GM12878 (cell line): ENCODE results near the gene SLC2A9. TPM values are rescaled to one million over a fixed set of nuclear protein-coding genes. Genes with fewer than 3 reads are reported as not detected.

Experiments
- ATAC-seq: fragments of 200-7000 bp; cut with Tn5 transposase; 3 replicates; pipeline ENCODE4 v1.9.1; 2020; ENCODE audit warnings: mild to moderate bottlenecking, moderate library complexity
- BruUV-seq: library from RNA; stranded (reverse); fragments of 400-500 nt; replicated peaks from 2 replicates; lab custom pipeline; 2021; lab: Mats Ljungman, UMichigan
- CTCF ChIA-PET: fragments of 300-600 bp; sonication (Branson Sonifier 250); formaldehyde crosslinking; extraction: SDS; loops from one replicate; lab custom pipeline; 2021; ENCODE audit warnings: inconsistent platforms; lab: Yijun Ruan, JAX
- POLR2A ChIA-PET: fragments of 350-600 bp; formaldehyde crosslinking; extraction: SDS; loops from one replicate; lab custom pipeline; 2021; ENCODE audit warnings: inconsistent platforms; lab: Charles Lee
- RAD21 ChIA-PET: fragments of 300-600 bp; sonication (Branson Sonifier 250); formaldehyde crosslinking; loops from one replicate; lab custom pipeline; 2023; ENCODE audit warnings: antibody characterized with exemption; ENCODE audit not compliant: unreplicated experiment; lab: Charles Lee
- SMC1A ChIA-PET: fragments of 300-600 bp; sonication (Branson Sonifier 250); formaldehyde crosslinking; loops from one replicate; lab custom pipeline; 2023; ENCODE audit not compliant: unreplicated experiment, uncharacterized antibody; lab: Charles Lee
- DNase-seq: peaks from one replicate; pipeline ENCODE4 v3.0.0-alpha.2; 2011; ENCODE audit warnings: low read depth, low spot score
- FAIRE-seq: peaks from 3 replicates; lab custom pipeline; 2011; peaks lifted over from hg19 to GRCh38; lab: Jason Lieb, UNC
- H2AFZ ChIP-seq: 2 replicates; pipeline ENCODE4 v1.6.0; 2011; ENCODE audit warnings: low read depth, low read length, control low read depth; ENCODE audit not compliant: control insufficient read depth
- H3K27ac ChIP-seq: 2 replicates; pipeline ENCODE4 v1.5.1; 2011; ENCODE audit warnings: control low read depth; ENCODE audit not compliant: control insufficient read depth, insufficient read depth
- H3K27me3 ChIP-seq, 2 experiments: replicated peaks in 1 of 2; 2 replicates each; pipeline versions ENCODE4 v1.6.0 to v1.6.1; 2011; ENCODE audit warnings: low read length in 1 of 2; ENCODE audit not compliant: control insufficient read depth in 2 of 2, insufficient read depth in 2 of 2
- H3K36me3 ChIP-seq, 2 experiments: 2 replicates each; pipeline ENCODE4 v1.5.1; 2011; ENCODE audit warnings: low read length in 1 of 2; ENCODE audit not compliant: control insufficient read depth in 2 of 2, insufficient read depth in 2 of 2
- H3K4me1 ChIP-seq: 2 replicates; pipeline ENCODE4 v1.6.1; 2011; ENCODE audit warnings: mild to moderate bottlenecking, low read length, moderate library complexity, mixed read lengths; ENCODE audit not compliant: control insufficient read depth, insufficient read depth
- H3K4me2 ChIP-seq: 2 replicates; pipeline ENCODE4 v1.6.0; 2011; ENCODE audit warnings: control low read depth; ENCODE audit not compliant: control insufficient read depth, insufficient read depth
- H3K4me3 ChIP-seq: fragments of 200-600 bp; sonication (generic); 2 replicates; pipeline ENCODE4 v1.5.1; 2016
- H3K79me2 ChIP-seq: 2 replicates; pipeline ENCODE4 v1.6.0; 2011; ENCODE audit warnings: low read length; ENCODE audit not compliant: control insufficient read depth, insufficient read depth
- H3K9ac ChIP-seq: 2 replicates; pipeline ENCODE4 v1.8.0; 2011; ENCODE audit warnings: low read length, control low read depth, mixed read lengths; ENCODE audit not compliant: control insufficient read depth, insufficient read depth
- H3K9me3 ChIP-seq: replicated peaks from 3 replicates; pipeline ENCODE4 v1.5.1; 2011; ENCODE audit warnings: mild to moderate bottlenecking, low read length; ENCODE audit not compliant: control insufficient read depth, insufficient read depth
- H4K20me1 ChIP-seq: 2 replicates; pipeline ENCODE4 v1.6.0; 2011; ENCODE audit not compliant: control insufficient read depth, insufficient read depth
- CHD1 ChIP-seq: IDR thresholded peaks from 2 replicates; pipeline ENCODE4 v1.6.1; 2012; ENCODE audit warnings: low read depth, low read length, improper control_type of control experiment
- MXI1 ChIP-seq: fragments of 150-350 bp; IDR thresholded peaks from 2 replicates; pipeline ENCODE4 v1.6.1; 2011; ENCODE audit warnings: low read depth, mild to moderate bottlenecking, inconsistent platforms, low read length, improper control_type of control experiment
- NFYA ChIP-seq: IDR thresholded peaks from 2 replicates; pipeline ENCODE4 v1.6.1; 2011; ENCODE audit warnings: low read depth, mild to moderate bottlenecking, low read length, improper control_type of control experiment, borderline replicate concordance
- NFYB ChIP-seq: IDR thresholded peaks from 2 replicates; pipeline ENCODE4 v1.6.1; 2011; ENCODE audit warnings: low read depth, mild to moderate bottlenecking, low read length, improper control_type of control experiment, moderate library complexity; ENCODE audit not compliant: insufficient read depth
- RAD21 ChIP-seq: IDR thresholded peaks from 2 replicates; pipeline ENCODE4 v1.6.1; 2011; ENCODE audit warnings: mild to moderate bottlenecking, low read depth, low read length, moderate library complexity; ENCODE audit not compliant: insufficient read depth
- SMARCA5 ChIP-seq: fragments of 450-650 bp; IDR thresholded peaks from 2 replicates; pipeline ENCODE4 v1.6.1; 2017; ENCODE audit warnings: mild to moderate bottlenecking
- ZNF24 ChIP-seq: fragments of 450-650 bp; IDR thresholded peaks from 2 replicates; pipeline ENCODE4 v1.6.1; 2017; ENCODE audit warnings: antibody characterized with exemption, mild to moderate bottlenecking
- WGBS: methylation state at CpG from one replicate; pipeline ENCODE4 v1.1.6; 2016; ENCODE audit warnings: low lambda C conversion rate; ENCODE audit not compliant: insufficient replicate concordance, insufficient coverage; ENCODE audit errors: missing lambda C conversion rate; 5-methylcytosine and 5-hydroxymethylcytosine counted together
- in situ Hi-C: fragments of 300-500 bp; cut with MboI; formaldehyde crosslinking; loops from 9 replicates; pipeline ENCODE4 v1.14.3; 2018; ENCODE audit warnings: mixed read lengths
- intact Hi-C: fragments of 100-400 bp; cut with micrococcal nuclease; formaldehyde crosslinking; loops from one replicate; pipeline ENCODE4 v1.14.2; 2022; ENCODE audit not compliant: unreplicated experiment
- polyA plus RNA-seq, 11 experiments: library from polyadenylated mRNA; depleted of rRNA in 4 of 11; unstranded in 6 of 11; stranded (reverse) in 5 of 11; fragments of >200 nt; fragmentation: Nextera tagmentation in 4 of 11; fragmentation: Illumina TruSeq in 1 of 11; extraction: Ambion mirVana in 4 of 11; extraction: Trizol in 1 of 11; gene quantifications; 1 replicate in 1 of 11; 2 replicates in 10 of 11; pipeline versions ENCODE4 v1.2.1 to v1.2.3, GENCODE V29; 2011 to 2016; ENCODE audit warnings: inconsistent platforms in 2 of 11, missing spikeins in 2 of 11, low read depth in 1 of 11
- total RNA-seq, 4 experiments: library from RNA; depleted of rRNA in 3 of 4; stranded (reverse); fragments of >200 nt in 3 of 4; fragmentation: Illumina TruSeq in 1 of 4; extraction: Trizol in 1 of 4; gene quantifications; 2 replicates each; pipeline versions ENCODE4 v1.2.1 to v1.2.3, GENCODE V29; 2013 to 2021
- TF ChIP-seq, protein P1 (sequence below): IDR thresholded peaks from 2 replicates; pipeline ENCODE4 v1.6.1; 2012; ENCODE audit warnings: improper control_type of control experiment, low read depth, low read length; ENCODE audit not compliant: insufficient replicate concordance

SLC2A9 gene
- total and polyA plus RNA-seq, 10 of the 15 experiments (the other 5 are each of a cell fraction or from before 2014, with no cell fraction given), result 0.28 to 2.8 (median 1.2) TPM

DNA sequence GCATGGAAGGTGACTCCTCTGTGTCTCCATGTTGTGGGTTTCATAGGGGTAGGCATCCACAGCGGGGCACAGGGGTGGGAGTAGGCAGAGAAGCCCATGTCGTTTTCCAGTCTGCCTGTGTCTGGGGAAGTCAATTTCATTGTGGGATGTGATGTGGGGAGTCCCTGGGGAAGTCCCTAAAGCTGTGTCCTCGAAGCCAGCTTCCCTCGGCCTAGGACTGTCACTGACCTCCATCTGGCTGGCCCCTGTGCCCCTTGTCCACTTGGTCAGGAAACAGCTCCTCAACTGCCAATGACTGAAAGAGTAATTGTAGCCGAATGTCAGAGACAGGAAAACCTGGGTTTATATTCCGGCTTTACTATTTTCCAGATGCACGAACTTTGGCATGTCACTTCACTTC is 130.2 kb downstream of the SLC2A9 start:
- FAIRE-seq (no peak), ATAC-seq (peak; percentile 29; the same call in 2 of the 3 replicates), DNase-seq (no peak)
- H3K36me3 ChIP-seq, result no peaks in the 10 kb centered on the region
- H3K27ac ChIP-seq, result no peak overlapping the region
- POLR2A ChIA-PET, result no interaction called here
- no peaks in the 10 kb centered on the region for H3K27me3 ChIP-seq
- RAD21 ChIA-PET, result interaction anchor here (0.7 kb wide), 1 partner anchor 124 kb away, joined by 3 read pairs; no protein-coding TSS in a partner anchor
- H3K9ac ChIP-seq, result no peak overlapping the region
- no peaks in the 10 kb centered on the region for H3K9me3 ChIP-seq
- no TSS peak for BruUV-seq
- in situ Hi-C loops, result no loop called here
- no peak overlapping the region for H3K4me2 ChIP-seq
- no peak overlapping the region for H3K4me3 ChIP-seq
- TF ChIP-seq, protein P1, sequence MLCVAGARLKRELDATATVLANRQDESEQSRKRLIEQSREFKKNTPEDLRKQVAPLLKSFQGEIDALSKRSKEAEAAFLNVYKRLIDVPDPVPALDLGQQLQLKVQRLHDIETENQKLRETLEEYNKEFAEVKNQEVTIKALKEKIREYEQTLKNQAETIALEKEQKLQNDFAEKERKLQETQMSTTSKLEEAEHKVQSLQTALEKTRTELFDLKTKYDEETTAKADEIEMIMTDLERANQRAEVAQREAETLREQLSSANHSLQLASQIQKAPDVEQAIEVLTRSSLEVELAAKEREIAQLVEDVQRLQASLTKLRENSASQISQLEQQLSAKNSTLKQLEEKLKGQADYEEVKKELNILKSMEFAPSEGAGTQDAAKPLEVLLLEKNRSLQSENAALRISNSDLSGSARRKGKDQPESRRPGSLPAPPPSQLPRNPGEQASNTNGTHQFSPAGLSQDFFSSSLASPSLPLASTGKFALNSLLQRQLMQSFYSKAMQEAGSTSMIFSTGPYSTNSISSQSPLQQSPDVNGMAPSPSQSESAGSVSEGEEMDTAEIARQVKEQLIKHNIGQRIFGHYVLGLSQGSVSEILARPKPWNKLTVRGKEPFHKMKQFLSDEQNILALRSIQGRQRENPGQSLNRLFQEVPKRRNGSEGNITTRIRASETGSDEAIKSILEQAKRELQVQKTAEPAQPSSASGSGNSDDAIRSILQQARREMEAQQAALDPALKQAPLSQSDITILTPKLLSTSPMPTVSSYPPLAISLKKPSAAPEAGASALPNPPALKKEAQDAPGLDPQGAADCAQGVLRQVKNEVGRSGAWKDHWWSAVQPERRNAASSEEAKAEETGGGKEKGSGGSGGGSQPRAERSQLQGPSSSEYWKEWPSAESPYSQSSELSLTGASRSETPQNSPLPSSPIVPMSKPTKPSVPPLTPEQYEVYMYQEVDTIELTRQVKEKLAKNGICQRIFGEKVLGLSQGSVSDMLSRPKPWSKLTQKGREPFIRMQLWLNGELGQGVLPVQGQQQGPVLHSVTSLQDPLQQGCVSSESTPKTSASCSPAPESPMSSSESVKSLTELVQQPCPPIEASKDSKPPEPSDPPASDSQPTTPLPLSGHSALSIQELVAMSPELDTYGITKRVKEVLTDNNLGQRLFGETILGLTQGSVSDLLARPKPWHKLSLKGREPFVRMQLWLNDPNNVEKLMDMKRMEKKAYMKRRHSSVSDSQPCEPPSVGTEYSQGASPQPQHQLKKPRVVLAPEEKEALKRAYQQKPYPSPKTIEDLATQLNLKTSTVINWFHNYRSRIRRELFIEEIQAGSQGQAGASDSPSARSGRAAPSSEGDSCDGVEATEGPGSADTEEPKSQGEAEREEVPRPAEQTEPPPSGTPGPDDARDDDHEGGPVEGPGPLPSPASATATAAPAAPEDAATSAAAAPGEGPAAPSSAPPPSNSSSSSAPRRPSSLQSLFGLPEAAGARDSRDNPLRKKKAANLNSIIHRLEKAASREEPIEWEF, result no peak
- TF ChIP-seq NFYB (no peak), NFYA (no peak), CHD1 (no peak), RAD21 (no peak), SMARCA5 (no peak), MXI1 (no peak), ZNF24 (no peak)
- no peaks in the 10 kb centered on the region for H4K20me1 ChIP-seq
- 25% methylated on average over 7 of the region's 7 CpGs for WGBS
- H2AFZ ChIP-seq, result no peak overlapping the region
- CTCF ChIA-PET, result interaction anchor here (1.3 to 2.0 kb wide), 3 partner anchors 10 to 127 kb away, joined by 3 to 7 read pairs (median 5); no protein-coding TSS in a partner anchor
- intact Hi-C loops, result no loop called here
- SMC1A ChIA-PET, result interaction anchor here (1.1 to 1.8 kb wide), 3 partner anchors 12 to 122 kb away, joined by 3 to 6 read pairs (median 5); no protein-coding TSS in a partner anchor
- no peaks in the 10 kb centered on the region for H3K79me2 ChIP-seq
- H3K4me1 ChIP-seq, result peaks cover 3% of the 10 kb centered on the region; the same call in 1 of the 2 replicates
